Body of pancreas (tissue), 4 donors: Measurements from ENCODE around the gene DGKG.

ENCODE experiments used
- POLR2A ChIP-seq, 3 donors: fragments of 450-650 bp; IDR thresholded peaks; one replicate each; pipeline ENCODE4 v1.6.1; 2016; ENCODE audit warnings: antibody characterized with exemption in 3 of 3, mild to moderate bottlenecking in 2 of 3
- TF ChIP-seq, protein P1 (sequence below), 7 experiments: fragments of 450-650 bp in 4 of 7; fragments of 200-600 bp in 3 of 7; sonication (generic) in 3 of 7; IDR thresholded peaks; one replicate each; pipeline ENCODE4 v1.5.1; 2016 to 2019; ENCODE audit warnings: antibody characterized with exemption in 7 of 7

DNA sequence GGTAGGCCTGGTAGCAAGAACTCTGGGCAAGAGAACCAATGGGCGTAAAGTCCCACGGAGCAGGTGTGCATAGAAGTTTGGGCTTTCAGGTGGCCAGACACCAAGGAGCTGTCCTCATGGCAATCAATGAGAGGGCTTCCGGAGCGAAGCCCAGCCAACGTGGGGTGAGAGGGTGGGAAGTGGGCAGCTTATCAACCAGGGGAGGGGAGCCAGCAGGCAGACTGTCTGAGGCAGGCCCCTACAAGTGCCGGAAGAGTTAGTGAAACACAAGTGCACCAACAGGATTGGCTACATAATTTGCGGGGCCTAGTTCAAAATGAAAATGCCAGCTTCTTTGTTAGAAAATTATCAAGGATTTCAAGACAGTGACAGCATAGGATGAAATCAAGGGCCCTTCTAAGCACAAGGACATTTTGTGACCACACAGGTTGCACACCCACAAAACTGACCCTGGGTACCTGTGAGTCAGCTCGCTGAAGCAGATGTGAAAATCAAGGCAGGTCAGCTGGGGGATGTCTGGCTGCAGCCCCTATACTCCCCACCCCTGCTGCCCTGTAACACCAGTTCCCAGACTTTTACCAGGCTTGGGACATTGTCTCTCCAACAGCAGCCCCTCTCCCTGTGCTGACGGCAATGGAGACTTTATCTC lies 151.1 kb downstream of the DGKG start:
- TF ChIP-seq, protein P1, sequence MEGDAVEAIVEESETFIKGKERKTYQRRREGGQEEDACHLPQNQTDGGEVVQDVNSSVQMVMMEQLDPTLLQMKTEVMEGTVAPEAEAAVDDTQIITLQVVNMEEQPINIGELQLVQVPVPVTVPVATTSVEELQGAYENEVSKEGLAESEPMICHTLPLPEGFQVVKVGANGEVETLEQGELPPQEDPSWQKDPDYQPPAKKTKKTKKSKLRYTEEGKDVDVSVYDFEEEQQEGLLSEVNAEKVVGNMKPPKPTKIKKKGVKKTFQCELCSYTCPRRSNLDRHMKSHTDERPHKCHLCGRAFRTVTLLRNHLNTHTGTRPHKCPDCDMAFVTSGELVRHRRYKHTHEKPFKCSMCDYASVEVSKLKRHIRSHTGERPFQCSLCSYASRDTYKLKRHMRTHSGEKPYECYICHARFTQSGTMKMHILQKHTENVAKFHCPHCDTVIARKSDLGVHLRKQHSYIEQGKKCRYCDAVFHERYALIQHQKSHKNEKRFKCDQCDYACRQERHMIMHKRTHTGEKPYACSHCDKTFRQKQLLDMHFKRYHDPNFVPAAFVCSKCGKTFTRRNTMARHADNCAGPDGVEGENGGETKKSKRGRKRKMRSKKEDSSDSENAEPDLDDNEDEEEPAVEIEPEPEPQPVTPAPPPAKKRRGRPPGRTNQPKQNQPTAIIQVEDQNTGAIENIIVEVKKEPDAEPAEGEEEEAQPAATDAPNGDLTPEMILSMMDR (IDR thresholded peaks at IDR 0.05), result no peak
- TF ChIP-seq POLR2A (IDR thresholded peaks at IDR 0.05), result no peak
